Measurements from ENCODE around the gene DELE1.

- no peak for TF ChIP-seq CTCF (conservative IDR thresholded peaks at IDR 0.05; ENCODE audit: low read length)
- TF ChIP-seq EZH2phosphoT487 (IDR thresholded peaks at IDR 0.05; ENCODE audit: borderline replicate concordance): no peak
Observed at GRCh38 chr5:141902015-141902814, 21.5 kb upstream of the DELE1 start.
